ENCODE data around the gene CYBC1.

GRCh38 chr17:82400830-82401229, 49.7 kb downstream of the CYBC1 start:
- TF ChIP-seq EZH2 (IDR thresholded peaks at IDR 0.05; ENCODE audit: low read length) (no peak), CTCF (optimal IDR thresholded peaks at IDR 0.05 in 1 of 3, IDR thresholded peaks at IDR 0.05 in 1 of 3, conservative IDR thresholded peaks at IDR 0.05 in 1 of 3; ENCODE audit: extremely low read depth in 1 of 3, insufficient read depth in 2 of 3, low read length in 3 of 3) (no peak)

All from keratinocyte (primary cell).